ENCODE measurements around the gene SLC30A1.

- TF ChIP-seq CTCF (conservative IDR thresholded peaks at IDR 0.05 in 1 of 2, IDR thresholded peaks at IDR 0.05 in 1 of 2; ENCODE audit: low read depth in 1 of 2, low read length in 2 of 2) (no peak), EZH2 (IDR thresholded peaks at IDR 0.05; ENCODE audit: low read length, missing control alignments) (no peak)
Measured at GRCh38 chr1:211616231-211616964, 37.4 kb upstream of the SLC30A1 start.
